LHCN-M2 (cell line): ENCODE results near the gene TIMP2. TPM values are rescaled to one million over a fixed set of nuclear protein-coding genes. Genes with fewer than 3 reads are reported as not detected.
"Not testable (repeated sequence)": the region's sequence is repeated elsewhere in the genome, so short reads cannot be mapped to it uniquely, and the experiment has no call there.

Experiments used
- DNase-seq: peaks from one replicate; pipeline ENCODE4 v3.0.0-alpha.2; 2012; ENCODE audit warnings: low read depth
- polyA plus RNA-seq: library from polyadenylated mRNA; unstranded; fragments of >200 nt; gene quantifications from one replicate; pipeline ENCODE4 v1.2.1, GENCODE V29; 2012; ENCODE audit warnings: missing spikeins
- total RNA-seq: library from RNA; depleted of rRNA; stranded (reverse); fragments of >200 nt; gene quantifications from 2 replicates; pipeline ENCODE4 v1.2.3, GENCODE V29; 2014; rRNA removed

Gene TIMP2, protein sequence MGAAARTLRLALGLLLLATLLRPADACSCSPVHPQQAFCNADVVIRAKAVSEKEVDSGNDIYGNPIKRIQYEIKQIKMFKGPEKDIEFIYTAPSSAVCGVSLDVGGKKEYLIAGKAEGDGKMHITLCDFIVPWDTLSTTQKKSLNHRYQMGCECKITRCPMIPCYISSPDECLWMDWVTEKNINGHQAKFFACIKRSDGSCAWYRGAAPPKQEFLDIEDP
- 94.7 and 127 TPM in 2 replicates for total RNA-seq
- 273 TPM for polyA plus RNA-seq

GRCh38 chr17:78925234-78925633 lies at the start of gene TIMP2:
Gene TIMP2, minus strand, starts transcription at chr17:78925387. Its CDS starts 299 bp downstream, at chr17:78925088.
- peak; percentile 73 for DNase-seq

GRCh38 chr17:78973792-78974520 lies 48.8 kb upstream of the TIMP2 start:
- DNase-seq, result no peak

GRCh38 chr17:78973196-78973595 lies 48.0 kb upstream of the TIMP2 start:
- no peak for DNase-seq

DNA sequence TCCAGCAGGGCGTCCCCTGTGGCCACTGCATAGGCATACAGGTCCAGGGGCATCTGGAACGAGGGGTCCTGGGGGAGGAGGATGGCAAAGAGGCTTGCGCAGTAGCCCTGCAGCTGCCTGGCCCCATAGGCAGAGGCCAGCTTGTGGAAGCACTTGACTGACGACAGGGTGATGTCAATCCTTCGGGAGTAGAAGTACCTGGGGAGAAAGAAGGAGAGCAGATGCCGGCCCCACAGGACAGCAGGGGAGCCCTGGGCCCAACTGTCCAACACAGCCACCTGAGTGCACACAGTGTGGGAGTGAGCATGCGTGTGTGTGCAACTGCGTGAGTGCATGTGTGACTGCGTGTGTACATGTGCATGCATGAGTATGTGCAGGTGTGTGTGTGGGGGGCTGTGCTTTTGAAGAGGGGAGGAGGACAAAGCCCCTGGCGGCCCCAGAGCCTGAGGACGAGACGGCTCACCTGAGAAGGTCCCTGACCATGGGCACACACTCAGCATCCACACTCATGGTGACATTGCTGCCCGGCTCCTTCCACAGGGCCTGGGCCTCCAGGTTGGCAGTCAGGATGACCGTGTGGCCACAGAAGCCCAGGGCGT lies 47.4 kb upstream of the TIMP2 start:
- no peak for DNase-seq

DNA sequence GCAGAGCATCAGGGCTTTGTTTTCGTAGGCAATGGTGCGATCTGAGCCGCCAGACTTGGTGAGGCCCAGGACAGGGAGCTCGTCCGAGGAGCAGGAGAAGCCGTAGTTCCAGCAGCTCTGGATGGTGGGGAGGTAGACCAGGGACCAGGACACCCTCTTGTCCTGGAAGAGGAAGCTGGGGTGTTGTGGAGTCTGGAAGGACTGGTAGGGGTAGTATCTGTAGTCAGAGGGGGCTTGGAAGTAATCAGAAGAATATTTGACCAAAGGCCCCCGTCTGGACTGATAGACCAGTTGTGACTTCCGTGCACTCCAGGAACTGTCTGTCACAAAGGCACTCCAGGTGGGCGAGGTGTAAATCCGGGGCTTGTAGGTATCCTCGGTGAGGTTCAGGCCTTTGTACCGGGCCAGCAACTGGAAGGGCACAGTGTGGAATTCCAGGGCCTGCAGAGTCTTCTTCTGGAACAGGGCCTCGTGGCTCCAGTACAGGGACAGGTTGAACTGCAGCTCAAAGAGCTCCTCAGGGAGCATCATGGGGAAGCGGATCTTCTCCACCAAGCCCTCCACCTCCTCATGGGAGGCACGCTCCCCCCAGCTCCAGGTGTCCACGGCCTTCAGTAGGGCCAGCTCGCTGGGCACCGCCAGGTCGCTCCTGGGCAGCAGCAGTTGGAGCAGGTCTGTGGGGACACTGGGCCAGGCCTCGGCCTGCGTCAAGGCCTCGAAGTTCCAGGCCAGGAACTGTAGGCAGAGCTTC lies 46.7 kb upstream of the TIMP2 start:
- DNase-seq, result no peak

DNA sequence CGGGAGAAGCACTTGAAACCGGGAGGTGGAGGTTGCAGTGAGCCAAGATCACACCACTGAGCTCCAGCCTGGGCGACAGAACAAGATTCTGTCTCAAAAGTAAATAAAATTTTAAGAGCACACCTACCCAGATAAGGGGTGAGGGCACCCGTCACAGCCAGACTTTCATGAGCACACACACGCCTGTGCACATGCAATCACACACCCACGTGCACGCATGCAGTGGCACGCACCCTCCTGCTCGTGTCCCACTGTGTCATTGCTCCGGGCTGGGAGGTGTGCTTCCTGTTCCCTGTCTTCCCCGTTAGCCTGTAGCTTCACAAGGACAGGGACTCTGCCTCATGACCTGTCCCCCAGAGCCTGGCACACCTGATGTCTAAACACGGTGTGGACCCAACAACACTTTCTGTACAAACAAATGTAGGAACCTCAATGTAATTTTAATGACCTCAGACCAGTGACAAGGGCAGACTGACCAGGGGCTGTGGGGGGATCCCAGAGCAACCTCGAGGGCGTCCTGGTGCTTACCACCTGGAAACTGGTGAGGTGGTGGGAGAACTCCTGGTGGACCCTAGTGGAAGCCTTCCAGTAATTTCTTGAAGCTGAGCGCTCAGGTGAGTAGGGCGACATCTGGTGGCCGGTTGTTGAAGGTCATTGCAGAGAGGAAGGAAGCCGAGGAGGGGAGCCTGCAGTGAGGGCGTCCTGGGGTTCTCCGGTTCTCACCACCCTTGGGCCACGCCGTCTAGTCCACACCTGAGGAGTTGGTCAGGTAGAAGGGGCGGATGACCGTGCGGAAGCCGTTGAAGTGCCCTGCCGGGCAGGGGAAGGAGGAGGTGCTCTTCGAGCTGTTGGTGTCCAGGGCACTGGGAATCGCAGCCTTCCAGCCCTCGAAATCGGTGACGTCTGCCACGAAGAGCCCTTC lies 45.9 kb upstream of the TIMP2 start:
- DNase-seq, result peak; percentile 63

- no peak for DNase-seq
Measured at GRCh38 chr17:78969865-78970264, 44.7 kb upstream of the TIMP2 start.

GRCh38 chr17:78967782-78968362 lies 42.7 kb upstream of the TIMP2 start:
- DNase-seq, result no peak

- no peak for DNase-seq
Measured at GRCh38 chr17:78966910-78967600, 41.9 kb upstream of the TIMP2 start.

DNA sequence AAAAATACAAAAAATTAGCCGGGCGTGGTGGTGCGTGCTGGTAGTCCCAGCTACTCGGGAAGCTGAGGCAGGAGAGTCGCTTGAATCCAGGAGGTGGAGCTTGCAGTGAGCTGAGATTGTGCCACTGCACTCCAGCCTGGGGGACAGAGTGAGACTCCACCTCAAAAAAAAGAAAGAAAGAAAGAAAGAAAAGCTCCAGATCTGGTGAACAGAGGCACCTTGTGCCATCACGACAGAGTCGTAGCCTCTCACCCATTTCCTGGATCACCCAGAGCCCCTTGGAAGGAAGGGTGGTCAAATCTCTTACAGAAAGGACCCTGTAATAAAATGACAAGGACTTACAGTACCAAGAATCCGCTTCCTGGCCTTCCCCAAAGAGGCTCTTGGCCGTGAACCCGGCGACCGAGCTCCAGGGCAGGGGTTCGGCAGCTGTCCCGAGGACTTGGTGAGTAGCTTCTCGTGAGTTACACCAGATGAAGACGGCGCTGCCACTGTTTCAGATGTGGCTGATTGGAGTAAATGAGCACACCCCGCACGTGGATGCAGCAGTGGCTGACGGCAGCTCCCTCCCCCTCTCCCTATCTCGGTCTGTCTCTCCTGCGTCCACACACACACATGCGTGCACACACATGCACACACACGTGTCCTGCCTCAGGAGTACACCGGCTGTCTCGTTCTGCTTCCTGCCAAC lies 41.1 kb upstream of the TIMP2 start:
- no peak for DNase-seq

GRCh38 chr17:78965491-78965924 lies 40.3 kb upstream of the TIMP2 start:
- no peak for DNase-seq

DNA sequence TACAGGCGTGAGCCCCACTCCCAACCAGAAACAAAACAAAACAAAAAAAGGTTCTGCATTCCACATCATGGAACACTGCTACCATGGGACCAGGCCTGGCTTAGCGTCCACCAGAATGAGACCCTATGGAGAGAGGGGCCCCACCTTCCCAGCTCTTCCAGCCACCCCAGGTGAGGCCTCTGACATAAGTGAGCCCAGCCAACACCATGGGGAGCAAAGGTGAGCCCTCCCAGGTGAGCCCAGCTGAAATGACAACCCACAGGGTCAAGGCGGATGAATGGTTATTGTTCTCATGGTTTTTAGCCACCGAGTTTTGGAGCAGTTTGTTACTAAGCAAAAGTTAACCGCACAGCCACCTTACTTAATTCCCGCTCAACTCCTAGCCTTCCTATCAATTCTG lies 38.2 kb upstream of the TIMP2 start:
- DNase-seq, result no peak

GRCh38 chr17:78962984-78963348 lies 37.8 kb upstream of the TIMP2 start:
- DNase-seq, result not testable (repeated sequence)

DNA sequence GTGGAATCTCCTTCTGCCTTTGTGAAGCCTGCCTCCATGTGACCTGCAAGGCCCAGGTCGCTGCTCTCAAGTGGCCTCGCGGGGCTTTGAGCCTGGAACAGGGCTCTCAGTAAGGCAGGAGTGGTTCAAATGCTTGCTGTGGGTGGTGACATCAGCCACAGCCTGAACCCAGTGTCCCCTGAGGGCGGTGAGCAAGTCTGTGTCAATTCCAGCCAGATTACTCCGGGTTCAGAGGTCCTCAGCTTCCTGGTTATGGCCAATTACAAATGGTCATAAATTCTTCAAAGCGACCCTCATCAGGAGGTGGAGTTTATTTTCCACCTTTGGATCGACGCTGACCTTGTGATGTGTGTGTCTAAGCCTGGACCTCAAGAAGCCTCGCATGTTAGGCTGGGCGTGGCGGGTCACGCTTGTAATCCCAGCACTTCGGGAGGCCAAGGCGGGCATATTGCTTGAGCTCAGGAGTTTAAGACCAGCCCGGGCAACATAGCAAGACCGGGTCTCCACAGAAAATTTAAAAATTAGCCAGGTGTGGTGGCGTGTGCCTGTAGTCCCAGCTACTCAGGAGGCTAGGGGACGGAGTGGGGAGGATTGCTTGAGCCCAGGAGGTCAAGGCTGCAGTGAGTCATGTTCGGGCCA lies 37.3 kb upstream of the TIMP2 start:
- DNase-seq, result peak; percentile 44

- DNase-seq, result no peak
Measured at GRCh38 chr17:78961571-78961970, 36.4 kb upstream of the TIMP2 start.

GRCh38 chr17:78960928-78961327 lies 35.7 kb upstream of the TIMP2 start:
- DNase-seq, result no peak

- no peak for DNase-seq
Measured at GRCh38 chr17:78959803-78960202, 34.6 kb upstream of the TIMP2 start.

- no peak for DNase-seq
Measured at GRCh38 chr17:78958641-78959127, 33.5 kb upstream of the TIMP2 start.

GRCh38 chr17:78957128-78957527 lies 31.9 kb upstream of the TIMP2 start:
- DNase-seq, result no peak
